HG03457 (cell line): ENCODE results near the gene ZNF587.
"Not testable (repeated sequence)": the region's sequence is repeated elsewhere in the genome, so short reads cannot be mapped to it uniquely, and the experiment has no call there.

Source experiments
- ATAC-seq: cut with Tn5 transposase; IDR thresholded peaks from one replicate; pipeline ENCODE4 v1.9.1; 2021; ENCODE audit warnings: moderate number of reproducible peaks; ENCODE audit not compliant: unreplicated experiment

Gene ZNF587

DNA sequence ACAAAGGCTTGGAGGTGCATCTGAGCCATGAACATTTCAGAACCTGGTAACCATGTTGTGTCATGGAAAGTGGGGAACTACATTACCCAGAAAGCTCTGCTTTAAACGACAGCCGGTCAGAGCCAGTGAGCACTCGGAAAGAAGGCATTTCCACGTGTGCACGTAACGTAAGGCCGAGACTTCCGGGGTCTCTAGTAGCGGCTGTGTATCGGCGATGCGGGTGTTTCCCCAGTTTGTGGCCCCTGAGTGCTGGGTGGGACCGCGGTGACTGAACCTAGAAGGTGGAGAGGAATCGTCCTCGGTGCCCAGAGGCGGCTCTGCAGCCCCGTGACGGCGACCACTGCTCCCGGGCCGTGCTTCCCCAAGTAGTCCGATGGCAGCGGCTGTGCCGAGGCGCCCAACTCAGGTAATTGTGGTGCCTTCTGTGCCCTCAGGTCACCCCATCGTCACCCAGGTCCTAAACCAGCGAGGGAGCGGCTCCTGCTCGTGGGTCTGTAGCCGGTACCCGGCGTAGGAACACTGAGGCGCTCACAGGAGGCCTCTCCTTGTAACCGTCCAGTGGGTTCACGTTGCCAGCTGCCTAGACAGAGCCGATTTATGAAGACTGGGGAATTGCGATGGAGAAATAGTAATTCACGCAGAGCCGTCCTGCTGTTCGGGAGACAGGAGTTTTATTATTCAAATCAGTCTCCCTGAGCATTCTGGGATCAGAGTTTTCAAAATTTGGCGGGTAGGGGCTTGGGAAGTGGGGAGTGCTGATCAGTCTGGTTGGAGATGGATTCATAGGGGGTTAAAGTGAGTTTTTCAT is at the start of gene ZNF587:
TSS of gene ZNF587 (plus strand) at position 194 of the 808 bp plus-strand sequence. CDS start at position 374, 180 bp downstream.
- peak; percentile 93 for ATAC-seq

DNA sequence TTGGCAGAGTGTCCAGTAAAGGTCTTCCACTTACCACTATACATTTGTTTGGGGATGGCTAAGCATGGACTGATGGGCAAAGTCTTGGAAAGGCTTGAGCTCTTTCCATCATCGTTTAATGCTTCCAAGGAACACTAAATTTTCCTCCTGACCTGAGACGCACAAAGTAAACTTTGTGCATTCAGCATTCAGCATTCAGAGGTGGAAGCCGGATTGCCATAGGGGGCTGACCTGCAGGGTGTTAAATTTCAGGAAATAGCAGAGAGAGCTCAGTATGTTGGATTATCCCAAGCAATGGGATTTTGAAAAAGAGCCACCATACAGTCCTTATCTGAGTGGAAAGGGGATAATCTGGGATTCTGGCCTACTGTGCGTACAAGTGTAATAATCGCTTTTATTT is 49.0 kb upstream of the ZNF587 start:
- no peak for ATAC-seq

DNA sequence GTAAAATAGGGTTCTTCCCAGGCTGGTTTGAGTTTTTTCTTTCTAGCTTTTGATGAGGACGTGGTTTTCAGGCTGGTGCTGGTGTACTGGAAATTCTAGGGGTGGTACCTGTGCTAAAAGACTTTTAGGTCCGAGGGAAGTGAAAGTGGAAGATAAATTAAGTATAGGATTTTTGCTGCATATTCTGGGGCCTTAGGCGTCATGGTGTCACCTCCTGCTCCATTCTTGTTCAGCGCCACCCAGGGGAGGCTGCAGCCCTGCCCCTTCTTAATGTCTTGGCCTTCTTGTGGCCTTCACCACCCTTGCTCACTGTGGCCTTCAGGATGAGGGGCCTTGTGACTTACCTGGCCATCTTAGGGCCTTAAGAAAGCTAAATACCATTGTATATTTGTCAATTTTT is 47.4 kb upstream of the ZNF587 start:
- no peak for ATAC-seq

DNA sequence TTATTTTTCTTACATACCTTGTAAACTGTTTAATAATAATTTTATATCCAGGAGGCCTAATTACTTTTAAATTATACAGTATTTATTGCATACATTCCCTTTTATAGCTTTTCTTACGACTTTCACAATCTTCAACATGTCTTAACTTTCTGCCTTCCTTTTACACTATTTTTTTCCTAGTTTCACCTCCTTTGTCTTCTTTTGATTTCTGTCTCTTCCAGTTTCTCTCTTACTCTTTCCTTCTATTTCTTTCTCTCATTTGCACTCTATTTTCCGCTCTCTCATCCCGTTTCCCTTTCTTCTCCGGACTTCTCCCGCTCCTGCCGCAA is 46.4 kb upstream of the ZNF587 start:
- no peak for ATAC-seq

DNA sequence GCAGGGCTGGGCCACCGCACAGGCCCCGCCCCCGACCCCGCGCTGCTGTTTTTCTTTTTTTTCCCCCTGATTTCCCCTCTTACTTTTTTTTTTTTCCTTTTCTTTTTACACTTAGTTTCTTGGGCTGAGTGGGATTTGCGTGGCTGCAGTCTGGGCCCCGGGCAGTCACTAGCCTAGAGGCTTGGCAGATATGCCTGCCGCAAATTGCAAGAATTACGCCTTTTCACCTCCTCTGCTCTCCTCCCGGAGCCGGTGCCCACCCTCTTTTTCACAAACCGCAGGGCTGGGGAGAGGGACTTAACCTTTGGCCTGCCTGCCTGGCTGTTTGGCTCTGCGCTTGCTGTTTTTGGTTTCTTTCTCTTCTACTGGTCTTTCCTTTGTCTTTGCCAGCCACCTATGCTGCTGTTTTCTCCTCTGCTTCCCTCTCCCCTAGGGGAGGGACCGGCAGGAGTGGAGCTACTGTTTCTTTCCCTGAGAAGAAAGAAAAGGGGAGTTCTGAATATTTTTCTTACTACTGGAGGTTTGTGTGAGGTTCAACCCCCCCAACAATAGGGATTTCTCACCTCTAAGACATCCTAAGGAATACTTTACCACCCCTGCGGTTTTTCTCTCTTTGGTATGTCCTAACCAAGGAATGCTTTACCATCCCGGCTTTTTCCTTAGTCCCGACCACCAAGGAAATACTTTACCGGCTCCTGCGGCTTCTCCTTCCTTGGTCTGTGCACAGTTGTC is 45.9 kb upstream of the ZNF587 start:
- no peak for ATAC-seq

DNA sequence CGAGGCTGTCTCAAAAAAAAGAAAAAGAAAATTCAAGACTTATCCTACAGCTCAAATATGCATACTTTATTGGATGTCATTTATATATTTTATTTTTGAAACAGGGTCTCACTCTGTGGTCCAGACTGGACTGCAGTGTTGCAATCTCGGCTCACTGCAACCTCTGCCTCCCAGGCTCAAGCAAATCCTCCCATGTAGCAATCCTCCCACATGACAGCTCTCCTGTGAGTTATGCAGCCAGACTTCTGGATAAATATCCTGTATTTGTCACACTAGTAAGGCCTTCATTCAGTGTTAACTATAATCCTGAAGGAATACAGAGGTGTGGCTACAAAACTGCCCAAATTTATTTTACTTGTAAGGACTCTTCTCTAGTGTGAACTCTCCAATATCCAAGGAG is 42.1 kb upstream of the ZNF587 start:
- no peak for ATAC-seq

DNA sequence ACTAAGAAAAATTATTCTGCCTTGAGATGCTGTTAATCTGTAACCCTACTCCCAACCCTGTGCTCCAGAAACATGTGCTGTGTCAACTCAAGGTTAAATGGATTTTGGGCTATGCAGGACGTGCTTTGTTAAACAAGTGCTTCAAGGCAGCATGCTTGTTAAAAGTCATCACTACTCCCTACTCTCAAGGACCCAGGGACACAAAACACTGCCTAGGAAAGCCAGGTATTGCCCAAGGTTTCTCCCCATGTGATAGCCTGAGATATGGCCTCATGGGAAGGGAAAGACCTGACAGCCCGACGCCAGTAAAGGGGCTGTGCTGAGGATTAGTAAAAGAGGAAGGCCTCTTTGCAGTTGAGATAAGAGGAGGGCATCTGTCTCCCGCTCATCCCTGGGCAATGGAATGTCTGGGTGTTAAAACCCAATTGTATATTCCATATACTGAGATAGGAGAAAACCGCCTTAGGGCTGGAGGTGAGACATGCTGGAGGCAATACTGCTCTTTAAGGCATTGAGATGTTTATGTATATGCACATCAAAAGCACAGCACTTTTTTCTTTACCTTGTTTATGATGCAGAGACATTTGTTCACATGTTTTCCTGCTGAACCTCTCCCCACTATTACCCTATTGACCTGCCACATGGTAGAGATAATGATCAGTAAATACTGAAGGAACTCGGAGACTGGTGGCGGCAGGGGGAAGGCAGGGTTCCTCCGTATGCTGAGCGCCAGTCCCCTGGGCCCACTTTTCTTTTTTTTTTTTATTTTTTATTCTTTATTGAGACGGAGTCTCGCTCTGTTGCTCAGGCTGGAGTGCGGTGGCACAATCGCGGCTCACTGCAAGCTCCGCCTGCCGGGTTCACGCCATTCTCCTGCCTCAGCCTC is 39.0 kb upstream of the ZNF587 start:
- not testable (repeated sequence) for ATAC-seq

DNA sequence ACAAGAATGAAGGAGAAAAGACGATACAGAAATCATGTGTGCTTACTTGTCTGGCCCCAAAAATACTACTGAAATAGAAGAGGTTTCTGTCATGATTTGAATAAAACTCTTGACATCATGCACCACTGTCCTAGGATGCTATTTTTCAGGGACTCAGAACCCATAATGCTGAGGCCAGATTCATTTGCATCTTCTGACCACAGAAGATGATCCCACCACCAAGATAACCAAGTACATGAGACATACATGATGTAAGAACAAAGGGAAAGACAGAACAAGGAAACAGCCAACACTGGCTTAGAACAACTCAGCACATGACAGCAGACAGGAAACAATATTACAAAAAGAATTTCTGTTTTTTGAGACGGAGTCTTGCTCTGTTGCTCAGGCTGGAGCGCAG is 37.4 kb upstream of the ZNF587 start:
- no peak for ATAC-seq

DNA sequence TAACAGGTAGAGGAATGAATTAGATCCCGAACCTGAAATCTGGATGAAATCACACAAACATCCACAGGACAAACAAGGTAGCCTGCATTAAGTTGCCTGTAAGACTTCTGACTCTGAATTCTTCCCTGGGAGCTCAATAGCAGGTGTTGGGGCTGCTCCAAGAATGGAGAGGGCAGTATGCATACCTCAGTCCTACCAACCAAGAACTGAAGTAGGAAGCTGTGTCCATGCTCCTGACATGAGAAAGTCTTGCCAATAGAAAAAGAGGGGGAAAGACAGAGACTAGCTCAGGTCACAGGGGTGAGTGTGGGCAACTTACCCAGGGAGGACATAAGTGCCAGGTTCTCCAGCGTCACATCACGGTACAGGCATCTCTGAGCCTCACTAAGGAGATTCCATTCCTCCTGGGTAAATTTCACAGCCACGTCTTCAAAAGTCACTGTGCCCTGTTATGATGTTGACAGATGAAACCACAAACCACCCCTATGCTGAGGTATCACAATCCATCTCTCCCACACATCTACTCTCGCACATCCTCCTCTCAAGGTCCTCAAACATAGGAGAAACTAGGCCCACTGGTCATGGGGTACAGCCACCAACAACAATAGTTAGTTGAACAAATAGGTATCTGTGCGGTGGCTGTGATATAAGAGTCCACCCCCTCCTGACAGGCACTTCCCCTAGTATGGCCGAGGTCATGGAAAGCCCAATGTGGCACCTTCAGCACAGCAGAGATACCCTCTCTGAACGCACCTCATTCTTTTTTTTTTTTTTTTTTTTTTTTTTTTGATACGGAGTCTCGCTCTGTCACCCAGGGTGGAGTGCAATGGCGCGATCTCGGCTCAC is 36.5 kb upstream of the ZNF587 start:
- ATAC-seq: not testable (repeated sequence)

DNA sequence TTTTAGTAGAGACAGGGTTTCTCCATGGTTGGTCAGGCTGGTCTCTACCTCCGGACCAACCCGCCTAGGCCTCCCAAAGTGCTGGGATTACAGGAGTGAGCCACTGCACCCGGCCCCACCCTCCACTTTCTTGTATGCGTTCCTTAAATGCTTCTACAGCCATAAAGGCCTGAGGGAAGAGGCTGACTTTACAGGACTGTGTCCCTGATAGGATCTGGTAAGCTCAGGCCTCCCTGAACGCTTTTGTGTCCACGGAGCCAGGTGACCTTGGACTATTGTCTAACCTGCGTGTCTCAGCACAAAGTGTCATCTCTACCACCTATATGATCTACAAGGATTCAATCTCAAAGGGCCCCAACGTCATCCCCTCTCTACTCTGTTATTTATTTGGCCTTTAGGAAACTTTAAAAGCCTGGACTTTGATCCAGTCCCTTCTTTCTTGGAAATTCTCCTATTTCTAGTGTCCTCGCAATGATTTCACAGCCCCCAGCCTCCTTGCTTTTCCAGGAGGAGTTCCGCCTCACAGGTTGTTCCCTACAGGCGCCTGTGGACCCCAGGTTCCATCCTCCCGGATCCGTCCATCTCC is 35.6 kb upstream of the ZNF587 start:
- no peak for ATAC-seq

DNA sequence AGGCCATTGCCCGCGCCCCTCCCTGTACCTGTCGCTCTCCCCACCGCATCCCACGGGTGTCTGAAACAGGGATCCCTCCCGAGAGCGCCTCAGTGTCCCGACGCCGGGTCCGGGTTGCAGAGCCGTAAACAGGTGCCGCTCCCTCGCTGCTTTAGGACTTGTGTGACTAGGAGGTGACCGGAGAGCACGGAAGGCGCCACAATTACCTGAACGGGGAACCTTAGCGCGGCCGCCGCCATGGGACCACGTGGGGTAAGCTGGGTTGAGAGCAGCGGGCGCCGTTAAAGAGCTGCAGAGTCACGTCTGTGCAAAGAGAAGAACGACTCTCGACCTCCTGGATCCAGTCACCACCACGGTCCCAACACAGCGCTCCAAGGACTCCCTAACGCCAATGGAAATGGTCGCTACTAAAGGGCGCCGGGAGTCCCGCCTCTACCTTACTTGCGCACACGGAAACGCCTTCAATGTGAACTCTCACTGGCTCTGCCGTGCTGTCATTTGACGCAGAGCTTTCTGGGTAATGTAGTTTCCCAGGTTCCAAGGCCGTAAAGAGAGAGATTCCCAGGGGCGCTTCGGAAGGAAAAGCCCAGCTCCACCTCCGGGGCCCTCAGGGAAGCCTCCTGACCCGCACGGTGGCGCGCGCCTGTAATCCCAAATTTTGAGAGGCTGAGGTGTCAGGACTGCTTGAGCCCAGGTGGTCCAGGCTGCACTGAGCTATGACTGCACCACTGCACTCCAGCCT is 35.0 kb upstream of the ZNF587 start, which contains the start of gene ZNF552:
TSS of gene ZNF552 (minus strand) at position 409 of the 742 bp plus-strand sequence. CDS start at position 239, 170 bp downstream.
- no peak for ATAC-seq

DNA sequence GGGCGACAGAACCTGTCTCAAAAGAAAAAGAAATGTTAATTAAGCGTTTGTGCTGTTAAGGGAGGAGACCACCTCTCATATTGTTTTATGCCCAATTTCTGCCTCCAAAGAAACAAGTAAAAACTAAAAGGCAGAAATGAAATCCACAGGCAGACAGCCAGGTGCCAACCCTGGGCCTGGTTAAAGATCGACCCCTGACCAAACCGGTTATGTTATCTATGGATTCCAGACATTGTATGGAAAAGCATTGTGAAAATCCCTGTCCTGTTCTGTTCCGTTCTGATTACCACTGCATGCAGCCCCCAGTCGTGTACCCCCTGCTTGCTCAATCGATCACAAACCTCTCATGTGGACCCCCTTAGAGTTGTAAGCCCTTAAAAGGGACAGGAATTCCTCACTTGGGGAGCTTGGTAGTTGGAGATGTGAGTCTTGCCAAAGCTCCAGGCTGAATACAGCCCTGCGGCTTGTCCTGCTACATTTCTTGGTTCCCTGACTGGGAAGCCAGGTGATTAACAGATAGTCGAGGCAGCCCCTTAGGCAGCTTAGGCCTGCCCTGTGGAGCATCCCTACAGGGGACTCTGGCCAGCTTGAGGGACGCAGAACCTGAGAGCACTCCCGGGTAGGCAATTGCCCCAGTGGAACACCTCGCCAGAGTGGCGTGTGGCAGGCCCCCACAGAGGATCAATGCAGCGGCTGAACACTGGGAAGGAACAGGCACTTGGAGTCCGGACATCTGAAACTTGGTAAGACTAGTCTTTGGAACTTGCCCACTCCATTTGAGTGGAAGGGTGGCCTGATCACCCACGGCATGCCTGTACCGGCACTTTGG is 34.2 kb upstream of the ZNF587 start:
- ATAC-seq: no peak

DNA sequence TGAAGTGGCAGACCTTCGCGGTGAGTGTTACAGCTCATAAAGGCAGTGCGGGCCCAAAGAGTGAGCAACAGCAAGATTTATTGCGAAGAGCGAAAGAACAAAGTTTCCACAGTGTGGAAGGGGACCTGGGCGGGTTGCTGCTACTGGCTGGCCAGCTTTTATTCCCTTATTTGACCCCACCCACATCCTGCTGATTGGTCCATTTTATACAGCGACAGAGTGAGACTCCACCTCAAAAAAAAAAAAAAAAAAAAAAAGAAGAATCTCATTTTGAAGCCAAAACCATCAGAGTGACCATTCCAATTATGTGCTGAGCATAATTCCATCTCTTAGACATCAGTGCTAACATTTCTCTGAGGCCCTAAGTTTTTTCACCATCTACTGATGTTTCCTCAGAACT is 33.0 kb upstream of the ZNF587 start:
- ATAC-seq: no peak

DNA sequence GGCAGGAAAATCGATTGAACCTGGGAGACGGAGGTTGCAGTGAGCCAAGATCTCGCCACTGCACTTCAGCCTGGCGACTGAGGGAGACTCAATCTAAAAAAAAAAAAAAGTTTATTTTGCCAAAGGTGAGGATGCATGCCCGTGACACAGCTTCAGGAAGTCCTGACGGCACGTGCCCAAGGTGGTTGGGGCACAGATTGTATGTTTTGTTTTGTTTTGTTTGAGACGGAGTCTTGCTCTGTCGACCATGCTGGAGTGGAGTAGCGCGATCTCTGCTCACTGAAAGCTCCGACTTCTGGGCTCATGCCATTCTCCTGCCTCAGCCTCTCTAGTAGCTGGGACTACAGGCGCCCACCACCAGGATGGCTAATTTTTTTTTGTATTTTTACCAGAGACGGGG is 31.7 kb upstream of the ZNF587 start:
- ATAC-seq: no peak

DNA sequence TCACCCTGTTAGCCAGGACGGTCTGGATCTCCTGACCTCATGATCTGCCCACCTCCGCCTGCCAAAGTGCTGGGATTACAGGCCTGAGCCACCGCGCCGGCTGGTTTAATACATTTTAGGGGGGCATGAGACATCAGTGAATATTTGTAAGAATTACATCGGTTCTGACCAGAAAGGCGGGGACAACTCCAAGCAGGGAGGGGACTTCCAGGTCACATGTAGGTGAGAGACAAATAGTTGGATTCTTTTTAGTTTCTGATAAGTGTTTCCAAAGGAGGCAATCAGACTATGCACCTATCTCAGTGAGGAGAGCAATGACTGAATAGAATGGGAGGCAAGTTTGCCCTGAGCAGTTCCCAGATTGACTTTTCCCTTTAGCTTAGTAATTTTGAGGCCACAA is 31.3 kb upstream of the ZNF587 start:
- no peak for ATAC-seq

DNA sequence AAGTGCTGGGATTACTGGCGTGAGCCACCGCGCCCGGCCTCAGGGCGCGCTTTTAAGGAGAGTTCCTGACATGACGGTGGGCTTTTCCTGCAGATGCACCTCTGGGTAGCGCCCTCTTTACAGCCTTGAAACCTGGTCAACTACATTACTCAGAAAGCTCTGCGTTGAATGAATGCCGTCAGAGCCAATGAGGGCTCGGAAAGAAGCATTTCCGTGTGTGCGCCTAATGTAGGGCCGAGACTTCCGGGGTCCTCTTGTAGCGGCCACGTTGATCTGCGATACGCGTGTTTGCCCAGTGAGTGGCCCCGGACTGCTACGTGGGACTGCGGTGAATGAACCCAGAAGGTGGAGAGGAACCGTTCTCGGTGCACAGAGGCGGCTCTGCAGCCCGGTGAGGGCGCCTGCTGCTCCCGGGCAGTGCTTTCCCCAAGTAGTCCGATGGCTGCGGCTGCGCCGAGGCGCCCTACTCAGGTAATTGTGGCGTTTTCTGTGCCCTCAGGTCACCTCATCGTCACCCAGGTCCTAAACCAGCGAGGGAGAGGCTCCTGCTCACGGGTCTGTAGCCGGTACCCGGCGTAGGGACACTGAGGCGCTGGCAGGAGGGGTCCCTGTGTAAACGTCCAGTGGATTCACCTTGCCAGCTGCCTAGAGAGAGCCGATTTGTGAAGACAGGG is 30.0 kb upstream of the ZNF587 start:
- ATAC-seq: peak; percentile 76

DNA sequence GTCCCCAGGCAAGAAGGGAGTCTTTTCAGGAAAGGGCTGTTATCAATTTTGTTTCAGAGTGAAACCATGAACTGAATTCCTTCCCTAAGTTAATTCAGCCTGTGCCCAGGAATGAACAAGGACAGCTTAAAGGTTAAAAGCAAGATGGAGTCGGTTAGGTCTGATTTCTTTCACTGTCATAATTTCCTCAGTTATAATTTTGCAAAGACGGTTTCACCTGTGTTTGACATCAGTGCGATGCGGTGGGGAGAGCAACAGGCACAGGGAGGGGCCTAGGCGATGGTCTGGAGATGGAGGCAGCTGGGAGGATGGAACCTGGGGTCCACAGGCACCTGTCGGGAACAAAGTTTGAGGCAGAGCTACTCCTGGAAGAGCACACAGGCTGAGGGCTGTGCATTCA is 29.1 kb upstream of the ZNF587 start:
- no peak for ATAC-seq

DNA sequence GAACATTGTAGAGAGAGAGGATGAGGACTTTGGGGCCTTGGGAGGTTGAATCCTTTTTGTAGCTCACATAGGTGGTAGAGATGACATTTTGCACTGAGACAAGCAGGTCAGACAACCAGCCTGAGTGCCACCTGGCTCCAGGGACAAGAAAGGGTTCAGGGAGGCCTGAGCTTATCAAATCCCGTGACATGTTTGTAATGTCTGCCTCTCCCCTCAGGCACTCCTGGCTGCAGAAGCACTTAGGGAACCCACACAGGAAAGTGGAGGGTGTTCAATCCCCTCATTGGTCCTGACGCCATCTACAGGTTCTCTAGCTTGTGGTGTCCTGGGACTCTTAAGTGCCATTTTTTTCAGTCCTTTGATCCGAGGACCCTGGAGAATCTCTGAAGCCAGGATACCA is 28.6 kb upstream of the ZNF587 start:
- ATAC-seq: not testable (repeated sequence)
